GM23248 (cell line): ENCODE data around the gene UNC5C.

Experiments used
- EZH2 ChIP-seq: fragments of 200-600 bp; sonication (generic); IDR thresholded peaks from 2 replicates; pipeline ENCODE4 v1.6.1; 2018; ENCODE audit warnings: antibody characterized with exemption, mild to moderate bottlenecking; ENCODE audit not compliant: insufficient read depth, poor library complexity, severe bottlenecking
- EZH2phosphoT487 ChIP-seq: fragments of 200-600 bp; sonication (generic); IDR thresholded peaks from 2 replicates; pipeline ENCODE4 v1.6.1; 2018; ENCODE audit warnings: antibody characterized with exemption, moderate library complexity, mild to moderate bottlenecking, low read depth; ENCODE audit not compliant: insufficient read depth

- no peak for TF ChIP-seq EZH2phosphoT487
- no peak for TF ChIP-seq EZH2
Measured at GRCh38 chr4:95402299-95402698, 146.5 kb downstream of the UNC5C start.
